NT2/D1 (cell line): ENCODE measurements around the gene RAP1GAP.

ENCODE experiments used
- SUZ12 ChIP-seq: IDR thresholded peaks from 2 replicates; pipeline ENCODE4 v1.6.1; 2011; ENCODE audit not compliant: insufficient read length, insufficient read depth; ENCODE audit errors: extremely low read depth
- ZNF274 ChIP-seq: IDR thresholded peaks from 2 replicates; pipeline ENCODE4 v1.6.1; 2011; ENCODE audit warnings: mild to moderate bottlenecking, low read depth, low read length

- TF ChIP-seq ZNF274 (no peak), SUZ12 (no peak)
These were observed 98.3 kb downstream of the RAP1GAP start for GRCh38 chr1:21570885-21571284.
